Measurements from ENCODE around the gene SYTL5.

GRCh38 chrX:38006778-38007177 is 425 bp downstream of the SYTL5 start:
- TF ChIP-seq CTCF (conservative IDR thresholded peaks at IDR 0.05 in 1 of 2, IDR thresholded peaks at IDR 0.05 in 1 of 2; ENCODE audit: extremely low read depth in 1 of 2, insufficient read depth in 1 of 2, low read depth in 1 of 2, low read length in 2 of 2) (no peak), EZH2 (IDR thresholded peaks at IDR 0.05; ENCODE audit: borderline replicate concordance, low read length) (no peak)

Data from mammary epithelial cell (primary cell).